GM18502 (cell line): ENCODE data around the gene KCNQ4.
A peak's percentile ranks its signal among the peaks of the same experiment; 100 is the strongest.

Source experiments
- ATAC-seq: cut with Tn5 transposase; IDR thresholded peaks from one replicate; pipeline ENCODE4 v1.9.1; 2021; ENCODE audit warnings: mild to moderate bottlenecking; ENCODE audit not compliant: unreplicated experiment, poor library complexity

Gene KCNQ4

DNA sequence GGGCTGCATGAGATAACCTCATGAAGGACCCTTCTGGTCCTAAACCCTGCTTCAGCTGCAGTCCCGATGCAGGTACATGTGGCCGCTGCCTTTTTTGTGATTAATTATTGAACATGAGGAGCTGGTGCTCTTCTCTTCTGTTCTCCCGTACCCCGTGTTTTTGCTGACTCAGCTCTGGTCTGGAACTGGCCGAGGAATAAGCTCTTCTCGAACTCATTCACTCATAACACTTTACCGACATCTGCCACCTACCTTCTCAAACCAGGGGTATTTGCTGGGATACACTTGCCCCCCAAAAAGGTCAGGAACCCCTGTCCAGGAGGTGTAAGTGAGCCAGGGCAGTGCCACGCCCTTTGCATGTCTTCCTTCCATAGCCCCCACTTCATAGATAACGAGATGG is 31.8 kb downstream of the KCNQ4 start:
- no peak for ATAC-seq

DNA sequence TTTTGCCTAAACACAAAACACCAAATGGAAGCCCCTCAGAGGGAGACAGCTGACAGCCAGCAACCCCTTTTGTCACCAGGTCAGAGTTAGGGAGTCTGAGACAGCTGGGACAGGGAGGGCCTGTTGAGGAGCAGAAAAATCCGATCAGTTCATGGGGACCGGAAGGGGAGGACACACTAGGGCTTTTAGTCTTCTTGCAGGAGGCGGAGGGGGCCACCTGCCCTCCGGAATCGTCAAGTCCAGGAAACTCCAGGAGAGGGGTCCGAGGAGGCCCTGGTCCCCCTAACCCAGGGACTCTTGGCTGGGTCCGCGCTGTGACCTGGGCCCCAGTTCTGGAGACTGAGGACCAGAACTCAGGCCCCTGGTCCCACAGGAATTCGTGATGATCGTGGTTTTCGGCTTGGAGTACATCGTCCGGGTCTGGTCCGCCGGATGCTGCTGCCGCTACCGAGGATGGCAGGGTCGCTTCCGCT is 34.2 kb downstream of the KCNQ4 start:
- no peak for ATAC-seq

DNA sequence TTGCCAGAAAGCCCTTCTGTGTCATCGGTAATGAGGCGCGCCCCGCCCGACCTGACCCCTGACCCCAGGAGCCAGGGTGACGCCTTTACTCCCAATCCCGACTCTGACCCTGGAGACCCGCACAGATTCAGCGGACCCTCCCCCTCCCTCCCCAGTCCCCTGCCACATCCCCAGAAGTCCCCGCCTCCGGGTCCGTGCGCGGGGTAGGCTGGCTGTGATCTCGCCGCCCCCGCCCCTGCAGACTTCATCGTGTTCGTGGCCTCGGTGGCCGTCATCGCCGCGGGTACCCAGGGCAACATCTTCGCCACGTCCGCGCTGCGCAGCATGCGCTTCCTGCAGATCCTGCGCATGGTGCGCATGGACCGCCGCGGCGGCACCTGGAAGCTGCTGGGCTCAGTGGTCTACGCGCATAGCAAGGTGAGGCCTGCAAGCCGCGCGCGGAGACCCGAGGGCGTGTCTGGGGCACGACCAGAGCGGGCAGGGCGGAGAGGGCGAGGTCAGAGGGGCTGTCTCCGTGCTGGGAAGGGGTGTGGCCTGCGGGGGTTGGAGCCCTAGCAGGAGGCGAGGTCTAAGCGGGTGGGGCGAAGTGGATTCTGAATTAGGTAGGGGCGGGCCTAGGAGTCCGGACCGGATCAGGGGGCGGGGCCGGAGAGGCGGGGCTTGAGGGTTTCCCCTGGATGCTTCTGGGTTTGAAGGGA is 34.8 kb downstream of the KCNQ4 start:
- ATAC-seq: peak; percentile 86

DNA sequence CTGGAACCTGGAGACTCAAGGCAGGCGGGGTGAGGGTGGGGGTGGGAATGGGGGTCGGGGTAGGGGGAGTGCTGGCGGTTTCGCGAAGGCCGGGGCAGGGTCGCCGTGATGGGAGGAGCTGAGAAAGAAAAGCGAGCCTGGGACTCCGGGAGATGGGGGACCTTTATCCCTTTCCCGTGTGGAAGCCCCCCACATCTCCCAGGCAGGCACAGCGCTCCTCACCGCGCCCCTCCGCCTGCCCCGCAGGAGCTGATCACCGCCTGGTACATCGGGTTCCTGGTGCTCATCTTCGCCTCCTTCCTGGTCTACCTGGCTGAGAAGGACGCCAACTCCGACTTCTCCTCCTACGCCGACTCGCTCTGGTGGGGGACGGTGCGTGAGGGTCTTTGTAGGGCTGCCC is 35.5 kb downstream of the KCNQ4 start:
- ATAC-seq: no peak

DNA sequence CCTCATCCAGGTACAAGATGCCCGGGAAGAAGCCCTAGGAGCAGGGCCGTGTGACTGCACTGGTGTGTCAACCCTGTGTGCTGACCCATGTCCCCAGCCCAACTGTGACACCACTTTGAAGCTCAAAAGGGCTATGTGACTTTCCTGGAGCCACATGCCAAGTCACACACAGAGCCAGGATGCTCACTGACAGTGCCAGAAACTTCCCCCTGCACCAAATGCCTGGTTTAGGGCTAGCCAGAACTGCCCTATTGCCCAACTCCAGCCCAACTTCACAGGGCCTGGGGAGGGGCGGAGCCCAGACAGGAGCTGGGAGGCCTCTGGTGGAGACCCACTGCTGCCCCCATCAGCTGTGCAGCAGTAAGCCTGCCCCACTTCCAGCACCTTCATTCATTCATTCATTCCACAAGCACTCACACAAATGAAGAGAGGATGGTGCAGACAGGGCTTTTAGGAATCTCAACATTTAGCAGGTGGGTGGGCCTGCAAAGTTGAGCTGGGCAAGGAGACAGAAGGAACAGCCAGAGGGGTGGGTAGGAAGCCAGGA is 36.7 kb downstream of the KCNQ4 start:
- no peak for ATAC-seq

DNA sequence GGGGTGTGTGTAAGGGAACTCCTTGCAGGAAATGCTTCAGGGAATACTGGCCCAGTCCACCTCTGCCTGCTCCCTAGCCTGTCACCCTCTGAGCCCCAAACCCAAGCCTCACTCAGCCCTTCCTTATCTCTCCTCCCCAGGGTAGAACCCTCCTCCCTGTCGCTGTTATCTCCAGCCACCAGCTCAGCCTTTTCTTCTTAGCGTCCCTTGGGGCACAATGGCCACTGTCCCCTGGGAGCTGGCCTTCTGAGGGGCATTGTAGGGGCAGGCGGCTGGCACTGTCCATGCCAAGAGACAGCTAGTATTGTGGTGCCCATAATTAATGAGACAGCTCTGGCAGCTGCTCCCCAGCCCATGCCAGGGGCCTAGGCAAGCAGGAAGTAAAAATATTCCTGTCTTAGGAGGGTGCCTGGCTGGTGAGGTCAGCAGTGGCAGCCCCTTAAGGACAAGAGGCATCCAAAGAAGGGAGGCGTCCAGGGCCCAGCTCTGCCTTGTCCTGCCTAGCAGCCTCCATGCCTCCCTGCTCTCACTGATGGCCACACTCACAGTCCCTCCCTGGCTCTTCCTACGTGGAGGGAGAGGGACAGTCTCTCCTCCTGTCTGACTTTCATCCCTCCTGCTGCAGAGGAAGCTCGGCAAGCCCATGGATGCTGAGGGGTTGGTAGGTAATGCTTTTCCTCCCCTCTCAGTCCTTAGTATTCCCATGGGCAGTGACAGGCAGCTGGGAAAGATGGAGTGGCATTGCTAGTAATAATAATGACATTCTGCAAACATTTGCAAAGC is 37.5 kb downstream of the KCNQ4 start:
- ATAC-seq: no peak

DNA sequence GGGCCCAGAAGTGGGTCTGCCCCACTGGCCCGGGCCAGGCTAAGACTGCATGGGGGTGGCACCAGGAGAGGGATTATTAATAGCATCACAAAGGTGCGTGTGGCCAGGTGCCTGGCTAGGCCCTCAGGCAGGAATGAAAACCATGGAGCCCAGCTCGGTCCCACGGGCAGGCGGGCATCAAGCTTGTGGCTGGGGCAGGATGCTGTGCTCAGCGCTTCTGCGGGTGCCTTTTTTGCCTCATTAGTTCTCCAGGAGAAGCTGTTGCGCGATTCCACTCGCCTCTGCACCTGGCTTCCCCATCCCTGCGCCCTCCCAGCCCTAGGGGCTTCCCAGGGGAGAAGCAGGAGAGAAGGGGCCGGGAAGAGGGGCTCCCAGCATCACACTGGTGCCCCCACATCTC is 39.3 kb downstream of the KCNQ4 start:
- ATAC-seq: no peak

DNA sequence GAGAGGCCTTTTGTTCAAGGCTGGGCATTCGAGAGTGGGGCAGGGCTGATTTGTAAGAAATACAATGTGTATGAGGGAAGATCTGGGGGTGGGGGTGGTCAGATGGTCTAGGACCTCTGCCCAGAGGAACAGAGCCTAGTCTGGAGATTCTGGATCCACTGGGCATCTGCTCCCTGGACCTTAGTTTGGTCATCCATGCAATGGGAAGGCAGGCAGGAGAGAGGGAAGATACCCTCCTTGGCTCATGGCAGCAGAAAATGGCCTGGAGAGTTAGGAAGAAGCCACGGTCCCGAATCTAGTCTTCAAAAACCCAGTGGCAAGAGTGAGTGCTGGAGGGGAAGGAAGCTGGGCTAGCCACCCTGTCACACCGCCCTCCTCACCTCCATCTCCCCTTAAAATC is 39.8 kb downstream of the KCNQ4 start:
- ATAC-seq: no peak

DNA sequence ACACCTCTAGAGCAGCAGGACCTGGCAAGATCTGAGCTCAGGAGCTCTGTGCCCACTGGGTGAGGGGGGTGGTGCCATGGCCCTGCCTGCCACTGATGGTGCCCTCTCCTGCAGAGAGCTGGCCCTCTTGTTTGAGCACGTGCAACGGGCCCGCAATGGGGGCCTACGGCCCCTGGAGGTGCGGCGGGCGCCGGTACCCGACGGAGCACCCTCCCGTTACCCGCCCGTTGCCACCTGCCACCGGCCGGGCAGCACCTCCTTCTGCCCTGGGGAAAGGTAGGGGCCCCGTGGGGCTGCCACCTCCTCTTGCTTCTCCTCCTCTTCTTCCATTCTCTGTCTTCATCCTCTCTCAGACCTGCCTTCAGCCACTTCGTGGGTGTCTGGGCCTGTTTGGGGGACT is 40.4 kb downstream of the KCNQ4 start:
- ATAC-seq: no peak

DNA sequence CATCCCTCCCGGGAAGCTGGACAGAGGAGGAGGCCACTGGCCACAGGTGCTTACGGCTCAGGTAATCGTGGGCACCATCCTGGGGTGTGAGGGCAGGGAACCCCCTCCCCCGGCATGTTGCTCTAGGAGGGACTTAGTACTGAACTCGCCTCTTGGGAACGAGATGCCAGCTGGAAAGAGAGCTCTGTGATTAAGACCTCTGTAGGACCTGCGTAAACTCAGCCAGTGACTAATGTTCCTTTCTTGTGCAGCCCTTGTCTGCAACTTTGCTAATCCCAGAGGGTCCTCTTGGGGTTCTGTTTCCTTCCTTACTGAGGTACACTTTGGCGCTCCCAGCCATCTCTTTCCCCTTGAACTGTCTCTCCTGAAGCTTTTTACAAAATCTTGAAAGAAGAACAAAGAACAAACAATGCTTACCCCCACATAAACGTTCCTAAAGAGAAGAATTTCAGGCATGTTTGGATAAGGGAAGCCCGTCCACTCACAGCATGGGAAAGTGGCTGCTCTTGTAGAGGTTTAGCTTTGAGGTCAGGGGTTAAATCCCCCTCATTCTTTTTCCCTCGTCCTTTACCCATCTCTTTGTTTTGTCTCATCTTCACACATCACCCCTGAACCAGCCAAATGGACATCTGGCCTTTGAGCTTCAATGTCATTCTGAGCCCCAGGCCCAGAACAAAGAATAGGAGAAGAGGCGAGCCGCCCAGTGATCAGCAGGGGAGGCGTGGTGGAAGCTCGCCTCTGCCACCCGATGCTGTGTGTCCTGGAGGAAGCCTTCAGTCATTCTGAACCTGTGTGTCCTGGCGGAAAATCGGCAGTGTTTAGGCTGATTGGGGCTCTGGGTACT is 41.2 kb downstream of the KCNQ4 start:
- ATAC-seq: no peak

DNA sequence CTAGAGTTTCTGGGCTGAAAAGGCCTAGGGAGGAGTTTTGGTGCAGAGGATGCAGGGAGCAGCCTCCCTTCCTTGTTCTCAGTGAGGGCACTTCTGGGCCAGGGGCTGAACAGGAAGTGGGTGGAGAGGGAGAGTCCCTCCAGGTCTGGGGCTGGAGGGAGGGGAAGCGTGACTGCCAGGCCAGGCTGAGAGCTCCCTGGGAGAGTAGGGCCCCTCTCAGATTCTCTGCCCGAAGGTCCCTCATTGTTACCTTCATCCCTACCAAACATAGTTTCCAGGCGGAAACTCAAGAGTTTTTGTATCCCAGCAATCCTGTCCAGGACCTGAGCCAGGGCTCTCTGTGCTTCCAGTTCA is 41.8 kb downstream of the KCNQ4 start:
- ATAC-seq: no peak

DNA sequence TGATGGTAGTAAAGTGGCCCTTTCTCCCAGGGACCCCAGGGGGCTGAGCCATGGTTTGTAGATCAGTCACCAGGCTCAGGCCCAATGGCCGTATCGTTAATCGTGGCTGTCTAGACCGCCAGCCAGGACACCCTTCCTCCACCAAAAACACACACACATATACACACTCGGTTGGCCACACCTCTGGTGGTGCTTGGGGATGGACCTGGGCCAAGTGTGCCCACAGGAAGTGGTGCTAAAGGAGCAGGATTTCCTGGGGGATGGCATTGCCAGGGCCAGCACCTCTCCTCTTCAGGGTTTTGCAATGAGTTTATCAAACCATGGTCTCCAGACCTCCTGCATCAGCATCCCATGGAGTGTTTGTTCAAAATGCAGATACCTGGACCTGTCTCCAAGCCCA is 42.4 kb downstream of the KCNQ4 start:
- no peak for ATAC-seq

DNA sequence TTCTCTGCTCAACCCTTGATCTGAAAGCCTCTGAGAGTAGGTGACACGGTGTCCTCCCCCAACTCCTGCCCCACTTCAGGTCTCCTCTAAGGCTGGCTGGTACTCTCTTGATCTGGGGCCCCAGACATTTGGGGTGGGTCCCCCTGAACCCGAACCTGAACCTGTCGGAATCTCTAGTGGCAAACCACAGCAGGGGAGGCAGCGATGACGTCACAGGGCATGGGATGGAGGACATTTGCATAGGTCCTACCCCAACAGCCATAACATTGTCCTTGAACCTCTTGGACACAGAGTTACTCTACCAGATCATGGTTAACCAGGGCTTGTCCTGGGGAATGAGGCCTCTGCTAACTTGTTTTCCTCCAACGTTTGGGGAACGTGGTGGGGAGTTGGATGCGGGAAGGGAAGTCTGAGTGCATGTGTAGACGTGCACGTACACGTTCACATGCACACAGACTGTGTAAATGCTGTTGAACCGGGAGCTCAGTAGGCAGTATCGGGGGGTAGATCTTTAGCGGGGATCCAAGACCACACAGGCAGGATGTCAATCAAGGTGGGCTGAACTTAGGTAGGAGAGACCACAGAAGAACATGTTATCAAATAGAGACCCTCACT is 46.2 kb downstream of the KCNQ4 start:
- no peak for ATAC-seq

DNA sequence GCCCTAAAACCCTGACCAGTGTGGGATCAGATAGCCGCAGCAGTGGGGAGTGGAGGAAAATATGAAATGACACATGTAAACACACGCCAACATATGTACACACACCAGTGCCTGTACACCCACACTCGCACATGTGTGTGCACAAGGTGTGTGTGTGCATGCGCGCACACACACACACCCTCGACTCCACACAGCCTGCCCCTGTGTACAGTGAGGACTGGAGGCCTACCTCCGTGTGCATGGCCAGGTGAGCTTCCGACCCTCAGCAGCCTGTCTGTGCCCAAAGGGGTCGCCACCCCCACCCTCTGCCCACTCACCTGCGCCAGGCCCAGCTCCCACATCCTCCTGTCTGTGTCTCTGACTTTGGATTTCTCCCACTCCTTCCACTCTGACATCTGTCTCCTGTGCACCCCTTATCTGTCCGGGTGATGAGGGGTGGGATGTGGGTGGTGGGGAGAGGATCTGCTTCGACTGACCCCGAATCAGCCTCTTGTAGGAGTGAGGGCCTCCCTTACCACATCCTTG is 46.9 kb downstream of the KCNQ4 start:
- no peak for ATAC-seq

DNA sequence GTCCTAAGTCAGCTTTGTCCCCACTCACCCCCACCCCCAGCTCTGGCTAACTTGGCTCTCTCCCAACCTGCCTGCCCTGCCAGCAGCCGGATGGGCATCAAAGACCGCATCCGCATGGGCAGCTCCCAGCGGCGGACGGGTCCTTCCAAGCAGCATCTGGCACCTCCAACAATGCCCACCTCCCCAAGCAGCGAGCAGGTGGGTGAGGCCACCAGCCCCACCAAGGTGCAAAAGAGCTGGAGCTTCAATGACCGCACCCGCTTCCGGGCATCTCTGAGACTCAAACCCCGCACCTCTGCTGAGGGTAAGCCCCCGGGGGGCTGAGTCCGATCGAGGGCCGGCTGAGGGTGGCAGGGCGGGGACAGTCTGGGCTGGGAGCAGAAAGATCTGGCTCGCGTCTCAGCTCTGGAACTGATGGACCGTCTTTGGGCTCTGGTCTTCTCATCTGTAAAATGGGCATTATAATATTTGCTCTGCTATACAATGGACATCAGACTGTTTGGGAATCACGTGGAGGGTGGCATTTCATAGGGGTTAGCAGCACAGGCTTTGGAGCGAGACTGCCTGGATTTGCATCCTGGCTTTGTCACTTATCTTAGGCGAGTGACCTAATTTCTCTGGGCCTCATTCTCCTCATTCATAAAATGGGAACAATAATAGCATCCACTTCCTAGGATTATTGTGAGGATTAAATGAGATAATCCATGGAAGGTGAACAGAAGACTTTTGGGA is 47.6 kb downstream of the KCNQ4 start:
- no peak for ATAC-seq

DNA sequence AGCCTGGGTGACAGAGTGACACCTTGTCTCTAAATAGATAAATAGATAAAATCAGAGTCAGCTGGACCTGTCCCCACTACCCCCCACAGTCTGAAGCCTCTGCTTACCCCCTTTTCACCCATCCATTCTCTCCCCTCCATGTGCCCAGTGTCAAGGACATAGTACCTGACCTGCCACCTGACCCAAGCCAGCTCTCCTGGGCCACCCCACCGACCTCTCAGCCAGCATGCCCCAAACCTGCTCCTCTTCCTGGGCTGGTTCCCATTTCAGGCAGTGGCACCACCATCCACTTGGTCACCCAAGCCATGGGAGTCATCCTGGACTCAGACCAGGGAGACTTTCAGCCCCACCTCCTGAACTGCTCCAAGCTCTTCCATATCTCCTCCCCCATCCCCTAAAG is 50.4 kb downstream of the KCNQ4 start:
- ATAC-seq: no peak

DNA sequence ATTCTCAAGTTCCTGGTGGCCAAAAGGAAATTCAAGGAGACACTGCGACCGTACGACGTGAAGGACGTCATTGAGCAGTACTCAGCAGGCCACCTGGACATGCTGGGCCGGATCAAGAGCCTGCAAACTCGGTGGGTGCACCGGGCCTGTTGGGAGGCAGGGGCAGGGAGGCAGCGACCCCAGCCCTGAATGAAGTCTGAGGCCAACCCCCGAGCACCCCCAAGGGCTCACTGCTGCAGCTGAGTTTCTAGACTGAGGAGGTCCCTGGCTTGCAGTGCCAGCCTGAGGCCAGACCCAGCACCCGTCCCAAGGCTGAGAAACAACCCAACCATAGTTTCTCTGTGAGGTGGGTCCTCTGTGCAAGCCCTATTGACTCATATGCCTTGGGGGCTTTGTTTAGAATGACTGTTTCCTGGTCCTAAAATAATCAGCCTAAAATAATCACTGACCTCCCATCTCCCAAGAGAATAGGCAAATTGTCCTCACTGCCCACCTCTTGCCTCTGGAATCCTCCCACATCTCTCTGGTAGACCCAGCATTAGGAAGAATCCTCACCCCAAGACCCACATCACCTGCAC is 51.5 kb downstream of the KCNQ4 start:
- ATAC-seq: no peak

DNA sequence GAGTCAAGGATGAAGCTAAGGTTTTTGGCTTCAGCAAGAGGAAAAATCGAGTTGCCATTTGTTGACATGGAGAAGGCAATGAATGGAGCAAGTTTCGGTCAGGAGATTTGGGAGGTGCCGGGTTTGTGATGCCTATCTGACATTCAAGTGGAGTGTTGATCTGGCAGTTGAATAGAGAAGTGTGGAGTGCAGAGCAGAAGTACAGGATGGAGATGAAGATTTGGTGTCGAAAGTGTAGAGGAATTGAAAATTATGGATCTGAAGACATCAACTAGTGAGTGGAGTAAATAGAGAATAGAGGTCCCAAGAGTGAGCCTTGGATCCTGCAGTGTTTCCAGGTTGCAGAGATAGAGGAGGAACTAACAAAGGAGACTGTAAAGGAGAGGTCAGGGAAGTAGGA is 52.7 kb downstream of the KCNQ4 start:
- ATAC-seq: no peak

DNA sequence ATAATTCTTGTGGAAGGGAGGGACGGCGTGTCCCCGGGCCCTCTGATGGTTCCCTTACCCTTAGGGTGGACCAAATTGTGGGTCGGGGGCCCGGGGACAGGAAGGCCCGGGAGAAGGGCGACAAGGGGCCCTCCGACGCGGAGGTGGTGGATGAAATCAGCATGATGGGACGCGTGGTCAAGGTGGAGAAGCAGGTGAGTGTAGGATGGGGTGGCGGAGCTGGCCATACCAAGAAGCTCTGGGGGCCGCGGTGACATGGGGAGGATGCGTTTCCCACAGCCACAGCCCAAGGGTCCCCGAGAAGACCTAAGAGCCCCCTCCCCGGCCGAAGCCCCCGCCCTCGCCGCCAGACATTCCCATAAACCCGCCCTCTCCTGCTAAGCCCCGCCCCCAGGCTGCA is 54.0 kb downstream of the KCNQ4 start:
- no peak for ATAC-seq
